EH (cell line): Measurements from ENCODE around the gene GNG12.

Source experiments
- DNase-seq: peaks from one replicate; pipeline ENCODE4 v3.0.0-alpha.2; 2015; ENCODE audit warnings: low read depth

GNG12 gene

DNA sequence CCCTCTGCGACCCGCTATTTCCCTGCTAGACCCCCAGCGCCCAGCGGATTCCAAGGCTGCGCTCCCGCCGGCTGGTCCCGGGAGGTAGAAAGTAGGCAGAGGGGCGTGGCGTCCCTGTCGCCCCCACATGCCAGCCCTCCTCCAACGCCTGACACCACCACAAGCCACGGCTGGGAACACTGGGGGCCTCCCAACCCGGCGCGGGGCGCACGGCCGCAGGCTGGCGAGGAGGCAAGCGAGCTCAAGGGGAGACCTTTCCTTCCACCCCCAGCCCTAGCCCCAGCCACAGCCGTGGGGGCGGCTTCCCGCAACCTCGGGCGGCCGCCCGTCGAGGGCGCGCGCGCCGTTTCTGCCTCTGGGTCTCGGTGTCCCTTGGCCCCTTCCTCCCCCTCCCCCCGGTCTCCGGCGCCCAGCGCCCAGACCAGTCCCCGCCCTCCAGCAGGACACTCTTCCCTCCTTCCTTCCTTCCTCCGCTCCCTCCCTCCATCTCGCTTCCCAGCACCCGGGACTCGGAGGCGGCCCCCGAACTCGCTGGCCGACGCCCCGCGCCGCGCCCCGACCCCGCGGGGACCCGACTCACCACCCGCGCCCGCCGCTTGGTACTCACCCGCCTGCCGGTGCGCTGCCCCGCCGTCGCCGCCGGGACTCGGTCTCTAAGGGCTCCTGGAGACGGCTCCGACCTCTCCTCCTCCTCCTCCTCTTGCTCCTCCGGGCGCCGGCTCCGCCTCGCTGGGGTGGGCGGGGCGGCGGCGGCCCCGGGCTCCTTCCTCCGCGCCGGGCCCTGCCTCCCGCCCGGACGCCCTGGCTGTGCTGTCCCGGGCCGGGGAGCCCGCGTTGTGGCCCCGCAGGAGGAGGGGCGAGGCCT lies at the start of gene GNG12:
GNG12 (minus strand) TSS at position 731 of the 865 bp plus-strand sequence. CDS start 125,781 bp downstream, outside the sequence.
- DNase-seq: peak; percentile 88

DNA sequence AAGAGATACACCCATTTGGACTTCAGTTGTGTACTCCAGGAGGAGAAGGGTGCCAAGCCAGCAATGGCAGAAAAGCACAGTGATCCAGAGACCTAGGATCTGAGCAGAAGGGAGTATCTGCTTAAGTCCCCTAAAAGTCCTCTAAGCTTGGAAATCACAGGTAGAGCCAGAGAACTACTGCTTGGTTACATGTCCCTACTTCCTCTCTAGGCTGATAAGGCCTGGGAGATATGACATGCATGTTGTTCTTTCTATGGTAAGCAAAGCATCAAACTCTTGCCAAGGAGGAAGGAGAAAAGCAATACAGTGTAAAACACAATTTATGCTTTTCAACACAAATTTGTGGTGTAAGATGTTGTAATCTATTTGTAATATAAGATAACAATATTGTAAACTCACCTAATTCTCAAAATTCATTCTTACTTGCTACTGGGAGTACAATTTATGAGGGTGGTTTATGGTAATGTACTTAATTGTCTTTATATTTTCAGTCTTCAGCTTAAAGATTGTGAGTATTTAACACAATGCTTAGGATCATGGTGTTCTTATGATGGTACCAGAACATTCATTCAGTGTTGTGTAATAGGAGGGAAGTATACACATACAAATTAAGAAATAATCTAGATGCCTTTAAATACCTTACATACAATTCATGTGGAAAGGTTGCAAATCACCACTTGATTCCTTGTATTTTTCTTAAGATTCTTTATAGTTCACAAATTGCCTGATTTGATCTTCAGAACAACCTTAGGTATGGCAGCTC lies 49.1 kb upstream of the GNG12 start:
- DNase-seq: no peak

DNA sequence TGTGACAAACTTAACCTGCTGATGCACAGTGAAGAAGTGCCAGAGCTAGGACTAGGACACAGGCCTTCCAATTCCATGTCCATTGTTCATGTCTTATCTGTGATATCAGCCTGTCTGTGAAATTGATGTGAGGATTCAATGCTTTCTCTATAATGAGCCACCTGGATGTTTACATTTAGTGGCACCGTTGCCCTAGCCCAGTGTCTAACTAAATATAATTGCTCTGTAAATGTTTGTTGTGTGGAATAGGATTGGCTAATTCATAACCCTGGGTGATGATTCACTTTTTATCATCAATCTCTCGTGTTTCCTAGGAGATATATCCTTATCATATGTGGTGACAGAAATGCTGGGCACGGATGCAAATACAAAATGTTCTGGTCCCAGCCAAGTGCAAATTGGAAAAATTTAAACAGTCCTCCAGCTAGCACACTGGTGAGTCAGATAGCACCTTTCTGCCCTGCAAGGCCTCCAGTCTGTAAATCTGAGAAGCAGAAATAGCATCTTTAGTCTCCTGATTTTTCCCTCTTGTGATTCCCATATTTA lies 46.9 kb upstream of the GNG12 start:
- peak; percentile 73 for DNase-seq

DNA sequence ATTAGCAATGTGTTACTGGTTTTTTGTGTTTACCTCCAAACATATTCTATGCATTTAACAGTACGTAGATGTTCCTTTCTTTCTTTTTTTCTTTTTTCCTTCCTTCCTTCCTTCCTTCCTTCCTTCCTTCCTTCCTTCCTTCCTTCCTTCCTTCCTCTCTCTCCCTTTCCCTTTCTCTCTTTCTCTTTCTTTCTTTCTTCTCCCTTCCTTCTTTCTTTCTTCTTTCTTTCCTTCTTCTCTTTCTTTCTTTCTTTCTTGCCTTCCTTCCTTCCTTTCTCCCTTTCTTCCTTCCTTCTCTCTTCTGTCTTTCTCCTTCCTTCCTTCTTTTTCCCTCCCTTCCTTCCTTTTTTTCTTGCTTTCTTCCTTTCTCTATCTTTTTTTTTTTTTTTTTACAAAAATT lies 46.2 kb upstream of the GNG12 start:
- DNase-seq: no peak

DNA sequence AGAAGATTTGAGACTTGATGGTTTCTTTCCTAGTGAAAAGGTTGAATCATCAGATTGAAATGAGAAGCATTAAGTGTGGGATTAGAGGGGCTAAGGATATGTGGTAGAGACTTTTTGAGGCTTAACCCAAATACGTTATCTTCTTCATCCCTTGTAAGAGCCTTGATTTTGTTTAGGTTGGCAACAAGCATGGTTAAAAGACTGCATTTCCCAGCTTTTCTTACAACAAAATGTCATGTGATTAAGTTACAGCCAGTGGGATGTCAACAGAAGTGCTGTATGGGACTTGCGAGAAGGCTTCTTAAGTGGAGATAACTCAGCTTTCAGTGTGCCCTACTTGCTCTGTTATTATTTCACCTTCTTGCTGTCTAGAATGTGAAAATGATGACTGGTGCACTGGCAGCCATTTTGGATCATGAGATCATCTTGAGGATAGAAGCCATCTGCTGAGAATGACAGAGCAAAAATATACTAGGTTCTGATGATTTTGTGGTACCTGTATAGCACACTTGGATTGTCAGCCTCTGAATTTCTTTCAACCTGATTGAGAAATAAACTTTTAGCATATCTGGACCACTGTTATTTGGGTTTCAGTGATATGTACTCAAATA lies 41.3 kb upstream of the GNG12 start:
- peak; percentile 43 for DNase-seq

DNA sequence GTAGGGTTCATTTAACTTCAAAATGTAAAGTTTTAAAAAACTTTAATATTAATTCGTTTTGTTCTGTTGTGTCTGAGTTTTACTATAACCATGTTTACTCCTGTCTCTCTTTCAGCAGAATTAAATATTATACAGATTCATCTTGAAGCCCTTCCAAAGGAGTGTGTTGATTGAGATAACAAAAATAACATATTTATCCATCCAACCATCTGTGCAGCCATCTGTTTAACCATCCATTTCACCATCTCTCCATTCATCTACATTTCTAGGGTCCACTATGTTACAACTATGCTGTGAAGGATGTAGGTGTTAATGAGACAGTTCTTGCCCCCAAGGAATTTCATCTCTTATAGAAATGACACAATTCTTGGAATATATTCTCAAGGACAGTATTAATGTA lies 36.0 kb upstream of the GNG12 start:
- no peak for DNase-seq

DNA sequence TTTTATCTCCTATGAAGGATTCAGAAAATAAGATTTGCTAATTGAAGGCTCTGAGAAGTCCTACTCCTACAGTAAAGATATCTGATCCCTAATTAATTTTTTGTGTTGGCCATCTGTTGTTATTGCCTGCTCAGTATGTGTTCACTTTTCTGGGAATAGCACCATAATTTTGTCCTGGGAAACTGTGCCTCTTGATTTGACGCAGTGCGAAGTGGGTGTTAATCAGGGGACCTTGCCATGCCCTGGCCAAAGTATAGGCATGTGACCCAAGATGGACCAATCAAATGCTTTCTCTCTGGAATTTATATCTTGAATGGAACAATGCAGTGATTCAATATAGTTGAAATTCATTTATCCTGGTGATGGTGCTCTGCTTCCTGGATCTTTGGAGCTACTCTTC lies 30.4 kb upstream of the GNG12 start:
- DNase-seq: no peak

DNA sequence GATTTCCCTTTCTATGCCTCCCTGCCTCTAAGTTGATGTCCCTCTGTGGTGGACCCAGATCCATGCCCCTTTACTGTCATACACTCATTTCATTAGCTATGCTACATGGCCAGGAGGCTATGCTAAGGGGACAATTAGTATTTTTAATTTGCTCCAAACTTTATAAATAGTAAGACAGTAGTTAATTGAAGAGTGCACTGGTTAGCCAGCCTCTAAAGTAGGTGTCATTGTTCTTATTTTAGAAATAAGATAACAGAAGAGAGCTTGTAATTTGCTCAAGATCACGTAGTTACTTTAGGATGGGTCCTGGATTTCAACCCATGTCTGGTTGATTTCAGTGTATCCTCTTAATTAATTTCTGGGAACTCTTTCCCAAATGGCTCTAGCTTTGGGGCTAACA lies 29.4 kb upstream of the GNG12 start:
- DNase-seq: no peak

DNA sequence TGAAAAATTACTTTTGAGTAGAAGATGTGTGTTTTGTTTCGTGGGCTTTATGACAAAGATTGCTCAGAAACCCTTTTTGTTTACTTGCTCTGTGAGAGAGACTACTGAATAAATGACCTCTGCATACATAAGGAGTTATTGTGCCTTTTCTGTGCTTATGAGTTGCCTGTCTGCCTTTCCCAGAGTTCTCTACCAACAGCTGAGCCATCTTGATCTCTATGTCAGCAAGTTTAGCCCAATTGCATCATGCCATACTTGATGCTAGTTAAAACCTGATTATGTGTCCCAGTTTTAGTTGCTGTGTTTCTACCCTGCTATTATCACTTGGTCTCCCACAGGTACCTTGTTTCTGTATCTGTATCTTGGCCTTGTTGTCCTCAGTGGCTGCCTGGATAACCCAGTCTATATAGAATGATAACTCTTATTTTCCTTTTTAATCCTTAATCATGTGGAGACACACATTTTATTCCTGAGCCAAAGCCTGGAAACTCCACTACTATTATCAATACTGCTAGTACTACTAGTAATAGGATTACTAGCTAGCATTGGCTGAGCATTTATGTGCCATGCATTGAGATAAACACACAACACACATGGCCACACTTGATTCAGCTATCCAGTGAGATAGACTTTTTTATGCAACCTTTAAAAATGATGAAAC lies 28.7 kb upstream of the GNG12 start:
- no peak for DNase-seq

DNA sequence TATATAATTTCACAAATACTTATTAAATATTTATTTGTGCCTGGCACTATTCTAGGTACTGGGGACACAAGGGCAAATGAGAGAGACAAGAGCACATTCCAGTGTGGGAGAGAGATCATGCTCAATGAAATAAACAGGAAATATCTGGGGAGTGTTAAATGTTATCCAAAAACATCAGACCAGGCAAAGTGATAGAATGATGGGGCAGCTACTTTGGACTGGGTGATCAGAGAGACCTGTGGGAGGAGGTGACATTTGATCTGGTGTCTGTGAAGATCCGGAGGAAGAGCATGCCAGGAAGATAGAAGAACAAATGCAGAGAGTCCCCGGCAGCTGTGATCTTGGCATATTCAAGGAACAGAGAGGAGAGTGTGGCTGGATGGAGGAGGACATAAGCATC lies 27.5 kb upstream of the GNG12 start:
- no peak for DNase-seq

DNA sequence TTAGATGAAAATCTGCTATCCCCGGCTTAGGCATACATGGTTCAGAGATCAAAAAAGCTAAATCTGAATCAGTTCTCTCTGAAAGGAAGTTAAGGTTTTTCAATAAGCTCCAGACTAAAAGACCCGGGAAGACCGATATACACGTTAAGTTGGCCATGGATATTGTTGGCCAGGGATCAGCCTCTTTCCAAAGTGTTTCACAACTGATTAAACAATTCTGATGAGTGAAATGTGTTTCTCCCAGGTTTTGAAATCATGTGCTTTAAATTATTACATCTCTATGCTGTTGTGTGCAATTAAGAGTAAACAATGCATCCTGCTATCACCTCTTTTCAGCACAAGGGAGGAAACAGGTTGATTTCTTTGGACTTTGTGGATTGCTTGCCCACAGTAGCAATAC lies 23.7 kb upstream of the GNG12 start:
- no peak for DNase-seq

DNA sequence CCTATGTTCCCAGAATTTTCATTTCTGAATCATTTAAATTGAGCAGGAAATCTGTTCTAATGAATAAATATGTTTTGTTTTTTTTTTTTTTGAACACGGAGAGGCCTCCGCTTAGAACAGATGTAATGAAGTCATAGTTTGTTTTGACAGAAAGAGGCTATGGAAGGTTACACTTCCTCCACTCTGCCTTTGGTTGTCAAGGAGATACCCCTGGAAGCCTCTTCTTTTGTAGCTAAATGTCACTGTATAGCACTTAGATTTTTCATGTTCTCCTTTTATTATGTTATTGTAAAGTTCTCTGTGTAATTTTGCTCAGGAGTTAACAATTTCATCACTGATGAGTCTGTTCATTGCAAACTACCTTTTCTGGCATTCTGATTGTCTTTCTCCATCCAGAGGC lies 22.7 kb upstream of the GNG12 start:
- DNase-seq: no peak

DNA sequence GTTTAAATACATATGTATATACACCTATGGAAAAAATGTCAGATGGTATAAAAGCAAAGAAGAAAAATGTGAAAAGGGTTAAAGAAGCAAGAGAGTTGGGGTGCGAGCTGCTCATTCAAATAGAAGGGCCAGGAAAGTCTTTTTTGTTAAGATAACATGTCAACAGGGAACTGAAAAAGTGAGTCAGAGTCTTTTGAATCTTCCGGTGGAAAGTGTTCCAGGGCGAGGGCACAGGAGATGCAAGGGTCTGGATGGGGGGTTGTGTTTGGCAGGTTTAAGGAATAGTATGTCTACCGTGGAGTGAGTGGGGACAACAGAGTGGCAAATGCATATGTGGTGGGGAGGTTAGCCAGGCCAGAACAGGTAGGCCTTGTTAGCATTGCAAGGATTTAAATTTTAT lies 22.2 kb upstream of the GNG12 start:
- DNase-seq: no peak

DNA sequence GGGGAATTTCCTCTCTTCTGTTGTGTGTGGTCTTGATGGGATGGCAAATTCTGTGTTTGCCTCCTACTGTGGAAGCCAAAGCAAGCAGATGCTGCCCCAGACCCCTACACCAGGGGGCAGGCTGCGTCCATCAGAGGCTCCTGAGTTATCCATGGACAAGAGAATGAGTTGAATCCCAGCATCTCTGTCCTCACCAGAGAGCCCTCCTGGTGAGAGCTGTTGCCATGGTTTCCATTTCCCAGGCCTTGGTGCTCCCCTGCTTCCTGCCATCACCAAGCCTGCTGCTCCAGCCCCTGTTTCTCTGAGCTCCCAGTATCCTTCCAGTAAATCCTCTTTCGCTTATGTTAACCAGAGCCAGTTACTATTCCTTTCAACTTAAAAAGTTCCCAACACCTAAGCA lies 20.4 kb upstream of the GNG12 start:
- peak; percentile 87 for DNase-seq

DNA sequence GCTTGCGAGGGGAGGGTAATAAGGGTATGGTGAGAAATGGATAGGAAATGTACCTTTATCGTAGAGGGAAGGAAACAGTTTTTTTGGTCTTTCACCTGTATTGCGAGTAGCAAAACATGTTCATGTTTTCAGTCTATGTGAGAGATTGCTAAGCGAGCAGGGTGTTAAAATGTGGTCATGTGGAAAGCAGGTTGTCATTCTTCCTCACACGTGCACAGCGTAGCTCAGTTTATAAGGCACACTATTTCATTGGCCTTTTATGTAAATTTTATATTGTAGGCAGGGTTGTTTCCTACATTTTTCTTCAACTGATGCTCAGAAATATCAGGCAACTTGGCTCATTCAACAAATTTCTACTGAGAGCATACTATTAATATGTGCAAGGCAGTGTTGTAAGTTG lies 18.5 kb upstream of the GNG12 start:
- DNase-seq: no peak

DNA sequence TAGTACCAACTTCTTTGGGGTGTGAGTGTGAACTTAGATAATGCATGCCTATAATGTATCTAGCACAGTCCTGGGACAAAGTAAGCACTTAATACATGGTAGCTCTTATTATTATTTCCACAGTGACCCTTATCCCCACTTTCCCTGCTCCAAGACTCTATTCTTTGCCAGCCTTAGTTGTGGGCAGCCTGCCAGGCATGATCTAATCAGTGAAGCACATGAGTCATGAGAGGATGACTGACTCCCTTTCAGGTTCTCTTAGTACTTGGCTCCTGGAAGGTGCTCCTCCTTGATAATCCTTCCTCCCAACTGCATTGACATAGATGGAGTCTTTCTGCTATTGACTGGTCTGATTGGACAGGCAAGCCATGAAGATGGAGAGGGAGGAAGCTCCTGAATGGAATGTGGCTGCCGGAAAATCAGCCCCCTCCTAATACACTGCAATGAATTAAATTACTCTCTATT lies 17.4 kb upstream of the GNG12 start:
- DNase-seq: peak; percentile 88

DNA sequence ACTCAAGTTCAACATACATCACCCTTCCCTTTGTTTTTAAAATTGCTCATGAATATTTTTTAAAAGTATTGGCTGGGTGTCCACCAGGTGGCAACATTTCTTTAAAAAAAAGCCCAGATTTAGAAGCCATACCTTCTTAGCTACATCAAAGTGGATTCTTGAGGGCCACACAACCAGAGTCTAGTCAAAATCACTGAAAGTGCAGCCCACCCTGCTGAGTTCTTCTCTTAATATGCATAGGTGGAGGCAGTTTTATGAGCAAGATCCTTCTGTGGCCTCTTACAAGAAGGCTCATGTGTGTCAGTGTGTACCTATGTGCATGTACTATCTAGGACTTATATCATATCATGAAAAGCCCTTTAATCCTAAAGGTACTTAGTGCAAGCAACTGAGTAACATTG lies 16.9 kb upstream of the GNG12 start:
- DNase-seq: peak; percentile 62

DNA sequence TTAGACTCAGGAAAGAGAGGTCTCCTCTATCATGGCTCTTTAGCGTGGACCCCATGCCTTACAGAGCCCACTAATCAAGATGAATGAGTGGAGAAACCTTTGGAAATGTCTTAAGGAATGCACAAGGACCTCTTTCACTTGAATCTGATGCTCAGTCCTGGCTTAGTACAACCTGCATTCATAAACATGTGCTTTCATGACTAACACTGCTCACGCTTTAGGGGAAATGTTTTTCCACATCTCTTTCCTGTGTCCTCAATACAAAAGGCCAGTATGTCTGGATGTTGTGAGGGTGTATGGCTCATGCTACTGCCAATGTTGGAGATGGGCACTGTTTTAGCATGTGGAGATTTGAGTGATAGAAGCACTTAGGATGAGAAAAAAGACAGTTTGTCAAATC lies 14.2 kb upstream of the GNG12 start:
- DNase-seq: peak; percentile 20

DNA sequence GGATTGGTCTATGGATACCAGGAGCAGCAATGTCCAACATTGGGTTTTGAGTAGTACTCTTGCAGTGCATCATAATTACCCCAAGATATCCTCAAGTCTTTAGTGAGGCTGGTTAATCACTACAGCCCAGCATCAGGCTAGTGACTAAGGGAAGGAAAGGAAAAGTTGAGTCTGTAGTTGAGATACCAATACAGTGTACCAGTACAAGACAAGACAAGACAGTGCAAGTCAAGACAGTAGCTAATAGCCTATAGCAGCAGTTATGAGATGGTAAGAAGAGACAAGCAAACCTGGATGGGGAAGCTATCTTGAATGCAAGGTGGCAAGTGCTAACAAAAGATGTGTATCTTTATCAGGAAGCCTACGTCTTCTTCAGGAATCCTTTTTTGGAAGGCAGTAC lies 13.3 kb upstream of the GNG12 start:
- DNase-seq: no peak

DNA sequence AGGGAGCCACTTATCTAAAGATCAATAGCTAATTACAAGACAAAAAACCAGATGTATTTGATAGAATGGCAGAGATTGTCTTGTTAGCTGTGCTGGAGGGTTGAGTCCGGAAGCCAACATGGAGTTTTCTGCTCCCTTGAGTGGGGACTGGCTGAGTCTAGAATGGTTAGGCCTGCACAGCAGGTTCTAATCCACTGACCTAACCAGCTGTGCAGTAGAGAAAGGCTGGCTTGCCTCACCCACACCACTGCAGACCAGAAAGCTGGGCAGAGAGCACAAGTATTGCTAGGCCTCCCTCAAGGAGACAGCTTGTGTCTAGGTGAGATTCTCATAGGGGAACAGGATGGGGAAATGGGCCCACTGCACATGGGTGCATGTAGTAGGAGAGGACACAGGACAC lies 11.7 kb upstream of the GNG12 start:
- DNase-seq: no peak

DNA sequence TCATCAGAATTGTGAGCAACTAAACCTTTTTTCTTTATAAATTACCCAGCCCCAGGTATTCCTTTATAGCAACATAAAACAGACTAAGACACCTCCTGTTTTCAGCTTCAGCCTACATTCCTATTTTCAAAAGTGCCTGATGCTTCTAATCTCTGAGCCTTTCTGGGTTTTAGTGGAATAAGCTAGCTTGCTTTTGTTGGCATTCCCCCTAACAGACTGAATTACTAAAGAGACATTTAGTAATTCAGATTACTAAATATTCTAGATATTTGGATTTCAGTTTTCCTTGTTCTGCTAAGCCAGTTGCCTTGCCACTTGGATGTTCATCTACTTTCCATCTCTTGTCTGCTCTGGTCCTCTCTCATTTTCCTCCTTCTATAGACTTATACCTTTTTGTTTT lies 10.5 kb upstream of the GNG12 start:
- no peak for DNase-seq

DNA sequence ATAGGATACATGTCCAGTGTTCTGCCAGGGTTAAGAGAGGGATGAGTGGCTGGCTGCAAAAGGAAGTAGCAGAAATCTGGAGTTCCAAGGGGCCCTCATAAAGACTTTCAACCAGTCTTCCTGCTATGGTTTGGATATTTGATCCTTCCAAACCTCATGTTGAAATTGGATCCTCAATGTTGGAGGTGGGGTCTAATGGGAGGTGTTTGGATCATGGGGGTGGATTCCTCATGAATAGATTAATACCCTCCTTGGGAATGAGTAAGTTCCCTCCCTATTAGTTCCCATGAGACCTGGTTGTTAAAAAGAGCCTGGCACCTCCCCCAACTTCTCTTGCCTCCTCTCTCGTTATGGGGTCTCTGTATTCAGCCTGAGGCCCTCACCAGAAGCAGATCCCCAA lies 10.1 kb upstream of the GNG12 start:
- DNase-seq: peak; percentile 47
